GM21381 (cell line): ENCODE data around the gene C1orf35.
A peak's percentile ranks its signal among the peaks of the same experiment; 100 is the strongest.

Experiments
- ATAC-seq: cut with Tn5 transposase; IDR thresholded peaks from one replicate; pipeline ENCODE4 v1.9.1; 2021; ENCODE audit warnings: mild to moderate bottlenecking, moderate library complexity; ENCODE audit not compliant: unreplicated experiment

The C1orf35 gene

DNA sequence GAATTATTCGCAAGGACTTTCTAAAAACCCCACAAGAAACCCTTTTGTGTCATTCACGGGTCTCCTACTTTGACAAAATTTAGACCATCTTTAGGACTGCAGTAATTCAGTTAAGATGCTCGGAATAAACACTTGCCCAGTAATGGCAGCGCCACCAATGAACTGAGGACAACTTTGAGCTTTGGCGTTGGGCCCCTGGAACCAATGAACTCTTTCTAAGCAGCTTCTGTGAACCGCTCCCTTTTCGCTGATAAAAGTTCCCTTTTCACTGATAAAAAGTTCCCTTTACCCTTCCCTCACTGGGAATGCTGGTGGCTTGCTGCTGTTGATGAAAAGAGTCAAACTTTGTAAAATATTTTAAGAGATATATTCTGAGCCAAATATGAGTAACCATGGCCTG, 7.4 kb upstream of the C1orf35 start:
- no peak for ATAC-seq

DNA sequence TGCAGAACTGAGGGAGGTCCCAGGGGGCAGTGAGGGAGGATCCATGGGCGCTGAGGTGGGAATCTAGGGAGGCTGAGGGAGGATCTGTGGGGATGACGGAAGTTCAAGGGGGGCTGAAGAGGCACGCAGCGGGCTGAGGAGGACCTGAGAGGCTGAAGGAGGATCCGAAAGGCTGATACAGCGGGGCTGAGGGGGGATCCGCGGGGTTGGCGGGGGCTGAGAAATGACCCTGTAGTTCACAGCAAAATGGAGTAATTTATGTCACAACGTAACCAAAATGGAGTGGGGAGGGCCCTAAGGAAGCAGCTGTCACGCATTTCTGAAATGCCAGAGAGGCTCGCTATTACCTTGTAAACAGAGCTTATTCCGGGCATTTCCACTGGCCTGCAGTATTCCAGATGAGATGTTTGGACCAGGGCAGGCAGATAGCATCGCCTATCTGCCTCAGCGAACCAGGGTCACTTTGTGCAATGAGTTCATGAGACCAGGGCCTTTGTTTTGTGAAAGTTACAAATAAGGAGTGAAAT, 6.9 kb upstream of the C1orf35 start:
- ATAC-seq: no peak

GRCh38 chr1:228109073-228109961, 6.2 kb upstream of the C1orf35 start, which contains the start of gene MRPL55:
MRPL55 (minus strand) TSS chr1:228109299; CDS start chr1:228108260, 1,039 bp downstream.
- peak; percentile 87 for ATAC-seq

DNA sequence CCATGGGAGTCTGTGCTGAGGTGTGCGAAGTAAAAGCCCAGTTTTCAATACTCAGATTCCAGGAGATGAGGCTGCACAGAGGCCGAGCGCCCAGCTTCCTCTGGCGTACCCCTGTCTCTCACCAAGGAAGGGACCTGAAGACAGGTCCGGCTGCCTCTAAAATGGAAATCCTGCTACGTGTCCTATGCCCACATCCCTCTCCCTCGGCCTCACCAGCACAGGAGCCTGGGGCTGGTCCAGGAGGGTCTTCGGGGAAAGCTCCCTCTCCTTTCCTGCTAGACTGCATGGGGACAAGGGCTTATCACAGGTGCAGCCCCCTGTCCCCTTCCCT, 5.6 kb upstream of the C1orf35 start:
- ATAC-seq: no peak

GRCh38 chr1:228108055-228108690, 5.0 kb upstream of the C1orf35 start:
- no peak for ATAC-seq

DNA sequence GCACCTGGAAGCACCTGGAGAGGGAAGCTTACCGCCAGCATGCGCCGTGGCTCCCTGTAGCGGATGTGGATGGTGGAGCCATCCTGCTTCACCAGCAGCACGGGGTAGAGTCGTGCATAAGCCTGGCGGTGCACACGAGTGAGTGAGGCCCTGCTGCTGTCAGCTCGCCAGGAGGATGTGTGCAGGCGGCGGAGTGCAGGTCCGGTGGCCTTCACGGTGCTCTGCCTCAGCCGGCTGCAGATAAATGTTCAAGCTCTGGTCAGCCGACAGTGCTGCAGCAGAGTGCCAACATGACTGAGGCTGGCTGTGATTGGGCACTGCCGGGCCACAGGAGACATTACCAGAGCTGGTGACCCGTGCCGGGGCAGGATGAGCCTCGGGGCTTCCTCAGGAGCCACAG, 4.5 kb upstream of the C1orf35 start:
- ATAC-seq: no peak

GRCh38 chr1:228106800-228107054, 3.6 kb upstream of the C1orf35 start:
- no peak for ATAC-seq

DNA sequence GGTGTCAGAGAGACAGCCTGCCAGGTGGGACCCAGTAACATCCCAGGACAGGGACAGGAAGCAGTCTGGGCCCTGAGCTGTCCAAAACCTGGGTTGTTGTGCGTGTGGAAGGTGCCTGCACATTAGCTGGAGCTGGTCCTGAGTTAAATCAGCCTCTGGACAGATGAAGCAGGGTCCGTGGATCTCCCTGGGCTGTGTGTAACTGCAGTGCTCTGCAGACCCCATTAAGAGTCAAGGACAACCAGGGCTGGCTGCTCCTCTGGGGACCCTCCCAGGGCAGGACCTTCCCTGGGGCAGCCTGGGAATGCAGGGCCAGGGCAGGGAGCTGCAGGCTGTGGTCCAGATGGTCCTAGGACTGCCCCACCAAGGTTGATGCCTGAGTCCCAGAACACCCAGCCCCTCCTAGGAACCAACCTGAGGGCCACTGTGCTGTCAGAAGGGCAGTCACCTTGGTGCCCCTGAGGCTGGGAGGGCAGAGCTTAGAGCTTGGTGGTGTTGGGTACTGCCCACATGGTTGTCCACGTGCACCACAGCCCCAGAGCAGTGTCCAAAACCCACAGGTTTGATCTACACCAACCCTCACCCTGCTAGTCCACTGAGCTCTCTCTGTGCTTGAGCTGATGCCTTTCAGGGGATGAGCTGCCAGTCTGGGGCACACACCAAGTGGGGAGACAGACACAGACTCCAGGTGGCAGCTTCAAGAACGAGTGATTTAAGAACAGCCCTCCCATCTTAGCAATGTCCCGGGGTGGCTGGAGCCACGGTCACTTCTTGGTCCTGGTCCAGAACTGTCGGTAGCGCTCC, 3.1 kb upstream of the C1orf35 start:
- ATAC-seq: no peak

- ATAC-seq: no peak
These were observed 2.3 kb upstream of the C1orf35 start for GRCh38 chr1:228105270-228105995.

DNA sequence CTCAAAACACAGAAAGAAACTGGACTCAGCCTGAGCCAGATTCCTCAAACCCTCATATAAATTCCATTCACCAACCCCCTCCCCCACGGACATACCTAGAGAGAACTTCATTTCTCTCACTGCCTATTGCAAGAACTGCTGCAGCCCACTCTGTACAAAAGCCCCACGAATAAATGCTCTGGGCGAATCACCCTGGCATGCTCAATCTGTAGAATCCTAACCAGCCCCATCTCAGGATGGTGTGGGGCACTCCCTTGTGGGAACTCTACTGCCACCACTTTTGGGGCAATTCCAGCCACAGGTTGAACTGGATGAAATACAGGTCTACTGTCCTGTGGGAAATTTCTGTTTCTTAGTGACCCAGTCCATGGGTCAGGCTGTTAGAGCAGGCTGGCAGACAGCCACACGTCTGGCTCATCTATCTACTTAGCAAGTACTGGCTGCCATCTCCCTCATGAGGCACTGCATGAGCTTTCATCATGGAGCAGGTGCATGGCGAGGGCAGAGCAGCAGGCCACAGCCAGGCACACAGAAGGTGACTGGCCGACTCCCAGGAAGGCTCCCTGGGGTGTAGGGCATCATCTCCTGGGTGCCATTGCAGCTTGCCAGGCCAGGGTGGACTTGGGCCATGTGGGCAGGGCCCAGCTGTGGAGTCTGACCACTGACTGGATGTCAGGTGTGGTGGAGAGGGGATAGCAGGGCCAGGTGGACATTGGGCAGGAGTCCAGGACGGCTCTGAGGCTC, 1.6 kb upstream of the C1orf35 start:
- no peak for ATAC-seq

DNA sequence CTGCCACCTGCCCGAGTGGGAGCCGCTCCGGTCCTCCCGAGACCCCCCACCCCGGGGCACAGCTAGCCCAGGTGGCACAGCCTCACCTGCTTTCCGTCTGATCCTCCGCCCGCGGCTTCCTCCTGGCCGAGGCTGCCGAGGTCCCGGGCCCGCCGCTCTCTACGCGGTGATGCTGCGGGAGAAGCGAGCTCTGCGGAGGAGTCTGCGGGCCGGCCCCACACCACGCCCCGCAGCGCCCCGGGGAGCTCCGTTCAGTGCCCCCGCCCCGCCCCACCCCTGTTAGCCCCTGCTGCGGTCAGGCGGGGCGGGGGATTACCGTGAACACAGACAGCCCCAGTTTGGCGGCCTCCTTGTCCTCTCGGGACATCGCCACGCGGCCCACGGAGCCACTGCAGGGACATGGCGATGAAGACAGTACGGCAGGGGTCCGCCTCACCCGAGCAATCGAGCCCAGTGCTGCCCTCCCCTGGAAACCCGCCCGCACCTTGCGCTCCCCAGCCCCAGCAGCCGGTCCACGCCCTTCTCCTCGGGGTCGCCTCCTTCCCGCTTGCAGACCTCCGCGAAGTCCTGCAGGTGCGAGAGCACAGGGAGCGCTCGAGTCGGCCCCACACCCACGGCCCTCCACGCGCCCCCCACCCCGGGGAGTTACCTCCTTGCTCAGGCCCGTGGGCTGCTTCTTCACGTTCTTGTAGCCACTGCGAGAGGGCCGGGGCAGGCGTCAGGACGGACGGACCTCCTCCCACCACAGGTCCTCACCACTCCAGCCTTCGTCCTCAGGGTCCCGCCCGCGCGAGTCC, 933 bp downstream of the C1orf35 start:
- peak; percentile 18 for ATAC-seq

- no peak for ATAC-seq
These were observed 1.5 kb downstream of the C1orf35 start for GRCh38 chr1:228101614-228101993.

- no peak for ATAC-seq
These were observed 2.1 kb downstream of the C1orf35 start for GRCh38 chr1:228100822-228101613.

GRCh38 chr1:228099331-228099732, 3.8 kb downstream of the C1orf35 start:
- ATAC-seq: no peak

GRCh38 chr1:228098323-228098931, 4.7 kb downstream of the C1orf35 start:
- ATAC-seq: no peak

- ATAC-seq: no peak
These were observed 5.6 kb downstream of the C1orf35 start for GRCh38 chr1:228097333-228098081.
